ENCODE measurements around the gene APOM. TPM values are rescaled to one million over a fixed set of nuclear protein-coding genes. Genes with fewer than 3 reads are reported as not detected.
A peak's percentile ranks its signal among the peaks of the same experiment; 100 is the strongest.

The APOM gene
- total RNA-seq, 4 donors from 2014 or later, result 2.2 to 5.5 TPM; not detected in 2

DNA sequence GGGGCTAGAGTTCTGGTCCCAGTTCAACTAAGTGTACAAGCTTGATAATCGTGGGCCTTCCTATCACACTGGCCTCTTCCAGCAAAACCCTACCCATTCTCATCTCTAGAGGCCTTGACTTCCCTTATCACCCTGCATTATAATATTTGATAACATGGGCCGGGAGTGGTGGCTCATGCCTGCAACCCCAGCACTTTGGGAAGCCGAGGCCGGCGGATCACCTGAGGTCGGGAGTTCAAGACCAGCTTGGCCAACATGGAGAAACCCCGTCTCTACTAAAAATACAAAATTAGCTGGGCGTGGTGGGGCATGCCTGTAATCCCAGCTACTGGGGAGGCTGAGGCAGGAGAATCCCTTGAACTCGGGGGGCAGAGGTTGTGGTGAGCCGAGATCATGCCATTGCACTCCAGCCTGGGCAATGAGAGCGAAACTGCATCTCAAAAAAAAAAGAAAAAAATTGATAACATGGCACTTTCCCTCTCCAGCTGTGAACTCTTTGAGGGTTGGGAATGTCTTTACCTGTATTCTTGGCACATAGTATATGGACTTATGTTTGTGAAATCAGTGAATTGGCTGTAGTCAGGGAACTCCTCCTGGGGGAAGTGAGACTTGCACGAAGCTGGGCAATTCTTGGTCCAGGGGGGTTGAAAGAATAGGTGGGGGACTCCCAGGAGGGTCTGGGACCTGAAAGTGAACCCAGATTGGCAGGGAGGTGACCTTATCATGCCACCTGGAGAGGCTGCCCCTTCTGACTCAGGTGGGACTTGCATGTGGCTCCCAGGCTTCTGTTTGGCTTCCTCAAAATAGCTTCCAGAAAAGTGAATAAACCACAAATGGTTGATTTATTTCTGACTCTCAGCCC, 5.8 kb downstream of the APOM start:
- H3K4me1 ChIP-seq, result peaks cover 30 to 68% (median 46%) of the 10 kb centered on the region in 4 donors
- peak overlapping the region in 1 of 4 donors; percentile 87 for H3K4me3 ChIP-seq
- intact Hi-C loops (cut with DNase I; ENCODE audit: low total_unique reads) (no loop called here), in situ Hi-C loops (cut with MboI; ENCODE audit: low pct_ligation_motif_present in 1 of 4, low pct_unique_long_range_greater_than_20kb in 1 of 4, low sequenced_read_pairs in 3 of 4) (no loop called here)
- no peaks in the 10 kb centered on the region for H3K27me3 ChIP-seq
- H3K27ac ChIP-seq, result peak overlapping the region; percentile 88 to 95 (median 90)
- H3K36me3 ChIP-seq, result peaks cover 0 to 6% (median 0%) of the 10 kb centered on the region in 4 donors
- no peak for DNase-seq
- no peak for TF ChIP-seq POLR2AphosphoS5 (IDR thresholded peaks at IDR 0.05)
- TF ChIP-seq POLR2A (IDR thresholded peaks at IDR 0.05), result no peak
- TF ChIP-seq, protein P1, sequence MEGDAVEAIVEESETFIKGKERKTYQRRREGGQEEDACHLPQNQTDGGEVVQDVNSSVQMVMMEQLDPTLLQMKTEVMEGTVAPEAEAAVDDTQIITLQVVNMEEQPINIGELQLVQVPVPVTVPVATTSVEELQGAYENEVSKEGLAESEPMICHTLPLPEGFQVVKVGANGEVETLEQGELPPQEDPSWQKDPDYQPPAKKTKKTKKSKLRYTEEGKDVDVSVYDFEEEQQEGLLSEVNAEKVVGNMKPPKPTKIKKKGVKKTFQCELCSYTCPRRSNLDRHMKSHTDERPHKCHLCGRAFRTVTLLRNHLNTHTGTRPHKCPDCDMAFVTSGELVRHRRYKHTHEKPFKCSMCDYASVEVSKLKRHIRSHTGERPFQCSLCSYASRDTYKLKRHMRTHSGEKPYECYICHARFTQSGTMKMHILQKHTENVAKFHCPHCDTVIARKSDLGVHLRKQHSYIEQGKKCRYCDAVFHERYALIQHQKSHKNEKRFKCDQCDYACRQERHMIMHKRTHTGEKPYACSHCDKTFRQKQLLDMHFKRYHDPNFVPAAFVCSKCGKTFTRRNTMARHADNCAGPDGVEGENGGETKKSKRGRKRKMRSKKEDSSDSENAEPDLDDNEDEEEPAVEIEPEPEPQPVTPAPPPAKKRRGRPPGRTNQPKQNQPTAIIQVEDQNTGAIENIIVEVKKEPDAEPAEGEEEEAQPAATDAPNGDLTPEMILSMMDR (IDR thresholded peaks at IDR 0.05), result no peak
- WGBS, 2 donors (ENCODE audit: low coverage in 1 of 2), result 50 to 82% methylated on average over 2 to 12 of the region's 12 CpGs
- no peaks in the 10 kb centered on the region for H3K9me3 ChIP-seq

DNA sequence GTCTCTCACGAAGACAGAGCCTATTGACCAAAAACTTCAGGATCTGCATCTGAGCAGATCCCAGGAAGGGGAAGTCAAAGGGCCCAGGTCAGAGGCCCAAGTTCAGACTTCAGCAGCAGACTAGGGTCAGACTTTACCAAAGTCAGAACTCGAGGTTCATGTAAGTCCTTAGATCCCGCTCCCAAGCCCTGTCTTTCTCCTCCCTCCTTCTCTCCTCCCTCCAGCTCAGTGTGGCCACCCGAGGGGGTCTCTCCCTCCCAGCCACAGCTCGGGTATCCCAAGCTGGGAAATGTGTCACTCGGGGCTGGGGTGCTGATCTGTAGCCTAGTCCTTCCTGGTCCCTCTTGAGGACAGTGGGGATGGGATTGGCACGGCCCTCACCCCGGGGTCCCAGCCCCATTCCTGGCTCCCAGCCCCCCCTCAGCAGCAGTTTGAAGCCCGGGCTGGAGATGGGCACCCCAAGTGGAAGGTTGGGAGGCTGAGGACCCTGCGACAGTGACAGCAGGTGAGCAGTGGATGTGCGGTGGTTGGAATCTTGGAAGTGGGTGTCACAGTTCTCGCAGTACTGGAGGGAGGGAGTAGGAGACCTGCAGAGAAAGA, 6.5 kb downstream of the APOM start:
- WGBS, 2 donors (ENCODE audit: low coverage in 1 of 2), result 84 to 89% methylated on average over 6 to 12 of the region's 12 CpGs
- in situ Hi-C loops (cut with MboI; ENCODE audit: low pct_ligation_motif_present in 1 of 4, low pct_unique_long_range_greater_than_20kb in 1 of 4, low sequenced_read_pairs in 3 of 4), result no loop called here
- Histone ChIP-seq H3K9me3 (no peaks in the 10 kb centered on the region), H3K27me3 (no peaks in the 10 kb centered on the region), H3K36me3 (peaks cover 0 to 9% (median 2%) of the 10 kb centered on the region in 4 donors), H3K4me1 (peaks cover 38 to 73% (median 53%) of the 10 kb centered on the region in 4 donors), H3K4me3 (no peak overlapping the region), H3K27ac (peak overlapping the region in 1 of 4 donors; percentile 6)
- no peak for DNase-seq
- no peak for TF ChIP-seq EP300 (IDR thresholded peaks at IDR 0.05; ENCODE audit: low read depth)
- TF ChIP-seq POLR2A (IDR thresholded peaks at IDR 0.05), result no peak
- TF ChIP-seq POLR2AphosphoS5 (IDR thresholded peaks at IDR 0.05), result no peak
- TF ChIP-seq, protein P1 (IDR thresholded peaks at IDR 0.05), result no peak
- intact Hi-C loops (cut with DNase I; ENCODE audit: low total_unique reads), result no loop called here

DNA sequence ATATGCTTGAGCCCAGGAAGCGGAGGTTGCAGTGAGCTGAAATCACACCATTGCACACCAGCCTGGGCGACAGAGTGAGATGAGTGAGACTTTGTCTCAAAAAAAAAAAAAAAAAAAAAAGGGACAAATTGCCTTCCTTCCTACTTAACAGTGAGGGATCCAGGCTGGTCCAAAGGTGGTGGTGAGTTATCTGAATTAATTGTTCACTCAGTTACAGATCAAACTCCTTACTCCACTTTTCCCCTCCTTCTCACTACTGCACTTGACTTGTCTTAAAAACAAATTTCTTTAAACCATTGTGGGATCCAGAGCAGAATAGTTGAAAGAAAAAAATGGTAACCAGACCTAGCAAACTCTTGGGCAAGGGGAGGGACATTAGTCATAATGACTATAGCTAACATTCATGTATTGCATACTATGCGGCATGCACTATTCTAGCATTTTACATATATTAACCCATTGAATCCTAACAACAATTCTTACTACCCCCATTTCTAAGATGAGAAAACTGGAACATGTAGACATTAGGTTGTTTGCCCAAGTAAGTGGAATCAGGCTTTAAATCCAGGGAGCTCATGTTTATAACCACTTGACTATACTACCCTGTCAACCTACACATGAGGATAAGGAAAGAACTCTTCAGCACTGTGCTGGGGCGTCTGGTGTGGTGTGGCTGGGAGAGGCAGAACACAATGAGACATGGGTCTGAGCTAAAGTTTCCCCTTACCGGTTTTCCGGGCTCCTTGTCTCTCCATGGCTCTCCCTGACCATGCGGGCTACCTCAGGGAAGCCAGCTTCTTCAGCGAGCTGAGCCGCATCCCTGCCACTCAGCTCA, 7.6 kb downstream of the APOM start:
- peak overlapping the region; percentile 43 to 96 (median 84) for H3K4me3 ChIP-seq
- H3K27me3 ChIP-seq, result no peaks in the 10 kb centered on the region
- WGBS, 2 donors (ENCODE audit: low coverage in 1 of 2), result 69 to 93% methylated on average over 3 to 9 of the region's 9 CpGs
- peaks cover 35 to 71% (median 45%) of the 10 kb centered on the region in 4 donors for H3K4me1 ChIP-seq
- H3K27ac ChIP-seq, result peak overlapping the region; percentile 93 to 99 (median 98)
- peaks cover 0 to 20% (median 6%) of the 10 kb centered on the region in 4 donors for H3K36me3 ChIP-seq
- in situ Hi-C loops (cut with MboI; ENCODE audit: low pct_ligation_motif_present in 1 of 4, low pct_unique_long_range_greater_than_20kb in 1 of 4, low sequenced_read_pairs in 3 of 4), result no loop called here
- intact Hi-C loops (cut with DNase I; ENCODE audit: low total_unique reads), result no loop called here
- no peak for DNase-seq
- TF ChIP-seq, protein P1 (IDR thresholded peaks at IDR 0.05), result no peak
- TF ChIP-seq EP300 (IDR thresholded peaks at IDR 0.05; ENCODE audit: low read depth) (no peak), POLR2A (IDR thresholded peaks at IDR 0.05) (no peak), POLR2AphosphoS5 (IDR thresholded peaks at IDR 0.05) (no peak)
- H3K9me3 ChIP-seq, result no peaks in the 10 kb centered on the region

Measured in transverse colon (tissue), 4 donors.